Measurements from ENCODE around the gene FNDC4. TPM values are rescaled to one million over a fixed set of nuclear protein-coding genes. Genes with fewer than 3 reads are reported as not detected.

FNDC4 gene
- total RNA-seq, 4 donors from 2014 or later: 39.6 to 65.4 (median 50.9) TPM

- TF ChIP-seq, protein P1, sequence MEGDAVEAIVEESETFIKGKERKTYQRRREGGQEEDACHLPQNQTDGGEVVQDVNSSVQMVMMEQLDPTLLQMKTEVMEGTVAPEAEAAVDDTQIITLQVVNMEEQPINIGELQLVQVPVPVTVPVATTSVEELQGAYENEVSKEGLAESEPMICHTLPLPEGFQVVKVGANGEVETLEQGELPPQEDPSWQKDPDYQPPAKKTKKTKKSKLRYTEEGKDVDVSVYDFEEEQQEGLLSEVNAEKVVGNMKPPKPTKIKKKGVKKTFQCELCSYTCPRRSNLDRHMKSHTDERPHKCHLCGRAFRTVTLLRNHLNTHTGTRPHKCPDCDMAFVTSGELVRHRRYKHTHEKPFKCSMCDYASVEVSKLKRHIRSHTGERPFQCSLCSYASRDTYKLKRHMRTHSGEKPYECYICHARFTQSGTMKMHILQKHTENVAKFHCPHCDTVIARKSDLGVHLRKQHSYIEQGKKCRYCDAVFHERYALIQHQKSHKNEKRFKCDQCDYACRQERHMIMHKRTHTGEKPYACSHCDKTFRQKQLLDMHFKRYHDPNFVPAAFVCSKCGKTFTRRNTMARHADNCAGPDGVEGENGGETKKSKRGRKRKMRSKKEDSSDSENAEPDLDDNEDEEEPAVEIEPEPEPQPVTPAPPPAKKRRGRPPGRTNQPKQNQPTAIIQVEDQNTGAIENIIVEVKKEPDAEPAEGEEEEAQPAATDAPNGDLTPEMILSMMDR (IDR thresholded peaks at IDR 0.05; ENCODE audit: low read depth): no peak
These were observed 23.7 kb upstream of the FNDC4 start for GRCh38 chr2:27518782-27519113.

DNA sequence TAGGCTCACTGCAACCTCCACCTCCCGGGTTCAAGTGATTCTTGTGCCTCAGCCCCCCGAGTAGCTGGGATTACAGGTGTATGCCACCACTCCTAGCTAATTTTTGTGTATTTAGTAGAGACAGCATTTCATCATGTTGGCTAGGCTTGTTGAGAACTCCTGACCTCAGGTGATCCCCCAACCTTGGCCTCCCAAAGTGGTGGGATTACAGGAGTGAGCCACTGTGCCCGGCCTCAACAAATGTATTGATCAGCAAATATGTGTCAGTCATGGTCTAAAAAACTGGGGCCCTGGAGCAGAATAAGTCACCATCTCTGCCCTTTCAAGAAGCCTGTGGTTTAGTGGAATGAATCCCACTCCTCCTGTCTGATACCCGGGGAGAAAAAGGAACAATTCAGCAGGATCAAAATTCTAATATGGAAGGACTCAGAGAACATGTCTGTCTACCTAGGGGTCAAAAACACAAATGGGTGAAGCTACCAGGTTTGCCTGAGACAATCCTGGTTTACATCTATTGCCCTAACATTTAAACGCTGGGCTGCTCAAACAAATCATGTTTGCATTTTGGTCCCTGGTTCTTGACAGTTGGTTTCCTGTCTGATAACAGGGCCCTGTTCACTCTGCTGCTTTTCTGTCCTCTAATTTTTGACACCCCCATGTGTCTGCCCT lies 23.2 kb upstream of the FNDC4 start:
- TF ChIP-seq, protein P1 (IDR thresholded peaks at IDR 0.05; ENCODE audit: low read depth): no peak

DNA sequence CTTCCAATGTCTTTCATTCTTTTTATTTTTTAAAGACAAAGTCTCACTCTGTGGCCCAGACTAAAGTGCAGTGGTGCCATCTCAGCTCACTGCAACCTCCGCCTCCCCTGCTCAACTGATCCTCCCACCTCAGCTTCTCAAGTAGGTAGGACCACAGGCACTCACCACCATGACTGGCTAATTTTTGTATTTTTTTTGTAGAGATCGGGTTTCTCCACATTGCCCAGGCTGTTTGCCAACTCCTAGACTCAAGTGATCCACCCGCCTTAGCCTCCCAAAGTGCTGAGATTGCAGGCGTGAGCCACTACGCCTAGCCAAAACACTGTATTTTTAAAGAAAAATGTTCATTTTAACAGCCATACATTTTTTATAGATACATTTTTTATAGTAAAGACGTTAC lies 14.3 kb upstream of the FNDC4 start:
- TF ChIP-seq, protein P1 (IDR thresholded peaks at IDR 0.05; ENCODE audit: low read depth): no peak

GRCh38 chr2:27507293-27507692 lies 12.3 kb upstream of the FNDC4 start:
- TF ChIP-seq, protein P1 (IDR thresholded peaks at IDR 0.05; ENCODE audit: low read depth): no peak

GRCh38 chr2:27506587-27506986 lies 11.6 kb upstream of the FNDC4 start:
- TF ChIP-seq, protein P1 (IDR thresholded peaks at IDR 0.05; ENCODE audit: low read depth): no peak

DNA sequence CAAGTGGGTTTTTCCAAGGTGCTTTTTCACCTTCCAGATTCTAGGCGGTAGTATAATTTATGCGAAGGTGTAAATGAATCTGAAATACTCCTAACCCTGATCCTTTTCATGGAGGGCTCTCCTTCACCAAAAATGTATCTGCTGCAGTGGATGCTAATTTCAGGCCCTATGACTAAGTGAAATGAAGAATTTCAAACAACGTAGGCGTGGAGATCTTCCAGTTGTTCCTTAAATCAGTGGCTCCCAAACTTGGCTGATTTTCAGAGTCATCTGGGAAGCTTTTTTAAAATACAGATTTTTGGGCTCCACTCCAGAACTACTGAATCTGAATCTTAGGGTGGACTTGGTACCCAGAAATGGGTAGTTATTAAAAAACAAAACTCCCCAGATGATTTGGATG lies 7.1 kb upstream of the FNDC4 start:
- TF ChIP-seq, protein P1 (IDR thresholded peaks at IDR 0.05; ENCODE audit: low read depth): no peak

DNA sequence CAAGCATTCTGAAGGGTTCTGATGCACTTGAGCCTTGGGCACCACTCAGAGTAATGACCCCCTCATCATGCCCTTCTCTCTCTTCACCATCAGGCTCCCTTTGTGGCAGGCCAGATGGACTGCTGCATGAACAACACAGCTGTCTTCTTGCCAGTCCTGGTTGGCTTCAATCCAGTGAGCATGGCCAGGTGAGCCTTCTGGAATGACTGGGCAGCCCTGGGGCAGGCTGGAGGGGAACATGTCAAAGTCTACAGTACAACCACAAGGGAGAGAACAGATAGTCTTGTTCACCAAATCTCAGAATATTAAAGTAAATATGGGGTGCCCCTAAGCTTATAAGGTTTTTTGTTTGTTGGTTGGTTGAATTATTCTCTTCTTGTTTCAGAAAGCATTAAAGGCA lies 6.0 kb upstream of the FNDC4 start:
- TF ChIP-seq, protein P1 (IDR thresholded peaks at IDR 0.05; ENCODE audit: low read depth): no peak

Data from subcutaneous adipose tissue (tissue), 4 donors.